H9 (cell line): Measurements from ENCODE around the gene USP47. TPM values are rescaled to one million over a fixed set of nuclear protein-coding genes. Genes with fewer than 3 reads are reported as not detected.

Experiments used
- DNase-seq: peaks from one replicate; pipeline ENCODE4 v3.0.0-alpha.2; 2017
- H2AFZ ChIP-seq: one replicate; pipeline ENCODE4 v1.6.1; 2013; ENCODE audit warnings: mild to moderate bottlenecking, low read length, control low read depth, moderate library complexity
- H2AK5ac ChIP-seq: 2 replicates; pipeline ENCODE4 v1.6.1; 2013; ENCODE audit warnings: low read length, control low read depth, mixed read lengths; ENCODE audit not compliant: insufficient read length
- H2BK120ac ChIP-seq: one replicate; pipeline ENCODE4 v1.6.1; 2013; ENCODE audit warnings: low read depth, mild to moderate bottlenecking, low read length, control low read depth, inconsistent platforms; ENCODE audit not compliant: poor library complexity, severe bottlenecking
- H2BK12ac ChIP-seq: 2 replicates; pipeline ENCODE4 v1.6.1; 2013; ENCODE audit warnings: low read length, control low read depth, mixed read lengths, low read depth; ENCODE audit not compliant: insufficient read length
- H2BK15ac ChIP-seq: 2 replicates; pipeline ENCODE4 v1.6.1; 2013; ENCODE audit warnings: low read depth, low read length, control low read depth
- H2BK20ac ChIP-seq: one replicate; pipeline ENCODE4 v1.6.1; 2013; ENCODE audit warnings: low read depth, mild to moderate bottlenecking, low read length, control low read depth, inconsistent platforms; ENCODE audit not compliant: poor library complexity, severe bottlenecking
- H2BK5ac ChIP-seq: 2 replicates; pipeline ENCODE4 v1.6.1; 2013; ENCODE audit warnings: low read length, control low read depth, mixed read lengths; ENCODE audit not compliant: insufficient read length
- H3K14ac ChIP-seq: 2 replicates; pipeline ENCODE4 v1.6.1; 2013; ENCODE audit warnings: low read length, control low read depth; ENCODE audit not compliant: insufficient read depth
- H3K18ac ChIP-seq: 2 replicates; pipeline ENCODE4 v1.6.1; 2013; ENCODE audit warnings: low read depth, mild to moderate bottlenecking, mixed read lengths, low read length, control low read depth; ENCODE audit not compliant: insufficient read length
- H3K23ac ChIP-seq: 2 replicates; pipeline ENCODE4 v1.6.1; 2013; ENCODE audit warnings: low read length, control low read depth, mixed read lengths, low read depth; ENCODE audit not compliant: insufficient read length
- H3K23me2 ChIP-seq: 2 replicates; pipeline ENCODE4 v1.6.1; 2013; ENCODE audit warnings: low read depth, mild to moderate bottlenecking, mixed read lengths, low read length, control low read depth; ENCODE audit not compliant: insufficient read length, poor library complexity, severe bottlenecking
- H3K27ac ChIP-seq: 2 replicates; pipeline ENCODE4 v1.5.1; 2013; ENCODE audit warnings: low read length, control low read depth, mixed read lengths, low read depth; ENCODE audit not compliant: insufficient read length
- H3K27me3 ChIP-seq: 2 replicates; pipeline ENCODE4 v1.6.1; 2013; ENCODE audit warnings: low read length, control low read depth, inconsistent platforms; ENCODE audit not compliant: insufficient read depth
- H3K4ac ChIP-seq: 2 replicates; pipeline ENCODE4 v1.6.1; 2013; ENCODE audit warnings: low read depth, mild to moderate bottlenecking, control low read depth, inconsistent platforms, low read length, moderate library complexity
- H3K4me1 ChIP-seq: 2 replicates; pipeline ENCODE4 v1.6.1; 2013; ENCODE audit warnings: low read length, control low read depth, inconsistent platforms; ENCODE audit not compliant: insufficient read depth
- H3K4me2 ChIP-seq: 2 replicates; pipeline ENCODE4 v1.6.1; 2013; ENCODE audit warnings: low read length, control low read depth, mixed read lengths; ENCODE audit not compliant: insufficient read length, insufficient read depth
- H3K56ac ChIP-seq: 2 replicates; pipeline ENCODE4 v1.6.1; 2013; ENCODE audit warnings: low read depth, mild to moderate bottlenecking, mixed read lengths, low read length, control low read depth; ENCODE audit not compliant: insufficient read length
- H3K79me1 ChIP-seq: 2 replicates; pipeline ENCODE4 v1.6.1; 2013; ENCODE audit warnings: low read depth, mild to moderate bottlenecking, moderate library complexity, low read length, control low read depth, inconsistent platforms; ENCODE audit not compliant: insufficient read depth, poor library complexity, severe bottlenecking
- H3K79me2 ChIP-seq: 2 replicates; pipeline ENCODE4 v1.6.1; 2013; ENCODE audit warnings: low read length, control low read depth, inconsistent platforms; ENCODE audit not compliant: insufficient read depth
- H3K9ac ChIP-seq: 2 replicates; pipeline ENCODE4 v1.6.1; 2013; ENCODE audit warnings: low read length, control low read depth, mixed read lengths; ENCODE audit not compliant: insufficient read length; ENCODE audit errors: extremely low read depth
- H3K9me3 ChIP-seq: one replicate; pipeline ENCODE4 v1.6.1; 2013; ENCODE audit warnings: low read depth, low read length, inconsistent platforms; ENCODE audit not compliant: control insufficient read depth
- H3T11ph ChIP-seq: one replicate; pipeline ENCODE4 v1.6.1; 2013; ENCODE audit warnings: mild to moderate bottlenecking, low read length, control low read depth, inconsistent platforms
- H4K20me1 ChIP-seq: one replicate; pipeline ENCODE4 v1.6.1; 2013; ENCODE audit not compliant: control insufficient read depth, insufficient read length, insufficient read depth
- H4K5ac ChIP-seq: 2 replicates; pipeline ENCODE4 v1.6.1; 2013; ENCODE audit warnings: low read depth, mild to moderate bottlenecking, mixed read lengths, low read length, control low read depth; ENCODE audit not compliant: insufficient read length
- H4K8ac ChIP-seq: replicated peaks from 2 replicates; pipeline ENCODE4 v1.6.1; 2013; ENCODE audit warnings: low read length, control low read depth, mixed read lengths, low read depth; ENCODE audit not compliant: insufficient read length
- H4K91ac ChIP-seq: 2 replicates; pipeline ENCODE4 v1.6.1; 2013; ENCODE audit warnings: low read depth, mild to moderate bottlenecking, moderate library complexity, mixed read lengths, low read length, control low read depth; ENCODE audit not compliant: insufficient read length
- H3K27ac Mint-ChIP-seq, 3 experiments: 2 replicates in 2 of 3; 3 replicates in 1 of 3; pipeline ENCODE4 v1.8.0; 2020 to 2021; ENCODE audit warnings: mixed read lengths in 3 of 3, mild to moderate bottlenecking in 1 of 3, moderate library complexity in 1 of 3
- H3K27me3 Mint-ChIP-seq: 2 replicates; pipeline ENCODE4 v1.8.0; 2021; ENCODE audit warnings: low read depth, mild to moderate bottlenecking, moderate library complexity, mixed read lengths
- H3K36me3 Mint-ChIP-seq, 3 experiments: 2 replicates in 2 of 3; 3 replicates in 1 of 3; pipeline ENCODE4 v1.8.0; 2020 to 2021; ENCODE audit warnings: low read depth in 3 of 3, mixed read lengths in 3 of 3; ENCODE audit not compliant: insufficient read depth in 1 of 3
- H3K4me1 Mint-ChIP-seq, 2 experiments: 2 replicates each; pipeline ENCODE4 v1.8.0; 2020; ENCODE audit warnings: mixed read lengths in 2 of 2
- H3K4me3 Mint-ChIP-seq, 2 experiments: 2 replicates in 1 of 2; 3 replicates in 1 of 2; pipeline ENCODE4 v1.8.0; 2020 to 2021; ENCODE audit warnings: mild to moderate bottlenecking in 2 of 2, mixed read lengths in 2 of 2, moderate library complexity in 1 of 2
- H3K9me3 Mint-ChIP-seq, 2 experiments: 2 replicates in 1 of 2; 3 replicates in 1 of 2; pipeline ENCODE4 v1.8.0; 2020; ENCODE audit warnings: mild to moderate bottlenecking in 2 of 2, mixed read lengths in 2 of 2, moderate library complexity in 1 of 2
- CTCF ChIP-seq: fragments of 200-600 bp; sonication (generic); conservative IDR thresholded peaks from 3 replicates; pipeline ENCODE4 v1.8.0; 2021; ENCODE audit warnings: antibody characterized with exemption, mild to moderate bottlenecking
- WGBS: extraction: QIAGEN DNeasy Blood & Tissue Kit; methylation state at CpG from one replicate; pipeline ENCODE4 v1.1.7; 2013; ENCODE audit warnings: missing lambda C conversion rate, low lambda C conversion rate, mixed read lengths; ENCODE audit not compliant: insufficient read length; ENCODE audit errors: extremely low coverage; 5-methylcytosine and 5-hydroxymethylcytosine counted together
- total RNA-seq: library from RNA; stranded (reverse); gene quantifications from 2 replicates; pipeline ENCODE4 v1.2.1, GENCODE V29; 2021

Gene USP47
- total RNA-seq, 1 experiment from 2014 or later: 26.7 TPM

GRCh38 chr11:11871991-11872401, 30.2 kb downstream of the USP47 start:
- no peaks in the 10 kb centered on the region for H3K9me3 ChIP-seq
- no peak overlapping the region for H3K23ac ChIP-seq
- H3K9me3 Mint-ChIP-seq: peaks cover 11 to 15% of the 10 kb centered on the region in 2 experiments
- peak overlapping the region in 1 of 2 experiments; percentile 5; a peak in 1 of 5 replicates for H3K4me3 Mint-ChIP-seq
- no peak for TF ChIP-seq CTCF
- H3K4me1 ChIP-seq: peaks cover 6% of the 10 kb centered on the region
- no CpG with 5 or more reads among the region's 2 CpGs for WGBS
- peaks cover 31 to 35% of the 10 kb centered on the region in 2 experiments for H3K4me1 Mint-ChIP-seq
- no peak overlapping the region for H3K18ac ChIP-seq
- no peak overlapping the region for H4K8ac ChIP-seq
- no peaks in the 10 kb centered on the region for H3K27me3 ChIP-seq
- H2AK5ac ChIP-seq: no peak overlapping the region
- no peak overlapping the region for H2BK5ac ChIP-seq
- H2BK20ac ChIP-seq: no peak overlapping the region
- H3K23me2 ChIP-seq: no peaks in the 10 kb centered on the region
- H2BK12ac ChIP-seq: no peak overlapping the region
- H3K14ac ChIP-seq: no peak overlapping the region
- H2BK15ac ChIP-seq: no peak overlapping the region
- peaks cover 6% of the 10 kb centered on the region; the same call in 1 of the 2 replicates for H3K79me2 ChIP-seq
- no peak overlapping the region for H3K4ac ChIP-seq
- DNase-seq: no peak
- H3K9ac ChIP-seq: no peak overlapping the region
- no peaks in the 10 kb centered on the region; the same call in 1 of the 2 replicates for H3K27me3 Mint-ChIP-seq
- no peak overlapping the region for H4K91ac ChIP-seq
- H4K20me1 ChIP-seq: no peaks in the 10 kb centered on the region
- H2AFZ ChIP-seq: no peak overlapping the region
- peak overlapping the region in 1 of 3 experiments; percentile 69; a peak in 3 of 7 replicates for H3K27ac Mint-ChIP-seq
- H3K79me1 ChIP-seq: peaks cover 3% of the 10 kb centered on the region
- H4K5ac ChIP-seq: no peak overlapping the region
- peaks cover 9 to 17% (median 15%) of the 10 kb centered on the region in 3 experiments for H3K36me3 Mint-ChIP-seq
- no peak overlapping the region for H3T11ph ChIP-seq
- no peak overlapping the region for H3K27ac ChIP-seq
- no peak overlapping the region for H2BK120ac ChIP-seq
- H3K4me2 ChIP-seq: no peak overlapping the region
- no peak overlapping the region for H3K56ac ChIP-seq
